K562 (cell line): ENCODE data around the gene CMIP. TPM values are rescaled to one million over a fixed set of nuclear protein-coding genes. Genes with fewer than 3 reads are reported as not detected.

Experiments used
- ATAC-seq: fragments of 200-7000 bp; cut with Tn5 transposase; 3 replicates; pipeline ENCODE4 v1.9.1; 2020; ENCODE audit warnings: moderate library complexity
- BruUV-seq: library from RNA; stranded (reverse); fragments of 400-500 nt; replicated peaks from 2 replicates; lab custom pipeline; 2021; lab: Mats Ljungman, UMichigan
- CTCF ChIA-PET: fragments of 300-600 bp; formaldehyde crosslinking; extraction: SDS; loops from one replicate; lab custom pipeline; 2021; ENCODE audit warnings: low intra/inter-chr PET ratio; lab: Yijun Ruan, JAX
- POLR2A ChIA-PET: fragments of 300-600, 350-650 bp; sonication (Branson Sonifier 250); formaldehyde crosslinking; extraction: SDS; loops from one replicate; lab custom pipeline; 2021; ENCODE audit warnings: antibody characterized with exemption, inconsistent platforms; lab: Yijun Ruan, JAX
- DNase-seq, 4 experiments: peaks; one replicate each; pipeline versions ENCODE4 v3.0.0 to v3.0.0-alpha.2; 2011 to 2018; ENCODE audit warnings: low spot score in 3 of 4, mixed read lengths in 3 of 4; ENCODE audit errors: extremely low read depth in 1 of 4
- FAIRE-seq: peaks from 2 replicates; lab custom pipeline; 2011; peaks lifted over from hg19 to GRCh38; lab: Jason Lieb, UNC
- H2AFZ ChIP-seq: 2 replicates; pipeline ENCODE4 v1.6.0; 2011; ENCODE audit warnings: low read depth, low read length, control low read depth, inconsistent platforms
- H3K27ac ChIP-seq: fragments of 200-600 bp; 3 replicates; pipeline ENCODE4 v1.8.0; 2011; ENCODE audit warnings: low read depth, mild to moderate bottlenecking, control low read depth, inconsistent platforms, low read length, moderate library complexity, mixed read lengths; ENCODE audit errors: extremely low read depth
- H3K27me3 ChIP-seq, 2 experiments: fragments of 300-600 bp in 1 of 2; 2 replicates in 1 of 2; 3 replicates in 1 of 2; pipeline versions ENCODE4 v1.6.0 to v1.8.0; 2011; ENCODE audit warnings: inconsistent platforms in 2 of 2, low read length in 2 of 2, mild to moderate bottlenecking in 1 of 2, mixed read lengths in 1 of 2, moderate library complexity in 1 of 2; ENCODE audit not compliant: control insufficient read depth in 2 of 2, insufficient read depth in 2 of 2
- H3K36me3 ChIP-seq: fragments of 300-600 bp; 3 replicates; pipeline ENCODE4 v1.8.0; 2011; ENCODE audit warnings: mild to moderate bottlenecking, low read length, inconsistent platforms; ENCODE audit not compliant: control insufficient read depth, insufficient read depth
- H3K4me1 ChIP-seq, 2 experiments: fragments of 200-600 bp in 1 of 2; replicated peaks in 1 of 2; 2 replicates in 1 of 2; 3 replicates in 1 of 2; pipeline versions ENCODE4 v1.5.1 to v1.8.0; 2011; ENCODE audit warnings: inconsistent platforms in 2 of 2, low read length in 2 of 2, mild to moderate bottlenecking in 1 of 2, mixed read lengths in 1 of 2, moderate library complexity in 1 of 2; ENCODE audit not compliant: control insufficient read depth in 2 of 2, insufficient read depth in 2 of 2
- H3K4me2 ChIP-seq: 2 replicates; pipeline ENCODE4 v1.6.1; 2011; ENCODE audit warnings: low read length, control low read depth, inconsistent platforms, mixed read lengths; ENCODE audit not compliant: insufficient read depth
- H3K4me3 ChIP-seq: fragments of 200-600 bp; sonication (generic), shearing (Covaris generic); 2 replicates; pipeline ENCODE4 v1.5.1; 2016; ENCODE audit warnings: control low read depth, inconsistent platforms
- H3K79me2 ChIP-seq: fragments of 200-600 bp; 3 replicates; pipeline ENCODE4 v1.8.0; 2011; ENCODE audit warnings: low read length, inconsistent platforms; ENCODE audit not compliant: control insufficient read depth, insufficient read depth
- H3K9ac ChIP-seq, 2 experiments: 2 replicates each; pipeline versions ENCODE4 v1.6.0 to v1.6.1; 2011; ENCODE audit warnings: low read depth in 2 of 2, low read length in 2 of 2, control low read depth in 1 of 2, inconsistent platforms in 1 of 2, mild to moderate bottlenecking in 1 of 2, mixed read lengths in 1 of 2; ENCODE audit not compliant: insufficient read depth in 1 of 2
- H3K9me1 ChIP-seq: one replicate; pipeline ENCODE4 v1.6.0; 2011; ENCODE audit warnings: inconsistent platforms, mild to moderate bottlenecking, low read length, moderate library complexity; ENCODE audit not compliant: control insufficient read depth, insufficient read depth
- H3K9me3 ChIP-seq: replicated peaks from 2 replicates; pipeline ENCODE4 v1.5.1; 2011; ENCODE audit warnings: low read depth, low read length, inconsistent platforms; ENCODE audit not compliant: control insufficient read depth, insufficient read depth
- H4K20me1 ChIP-seq: replicated peaks from 2 replicates; pipeline ENCODE4 v1.6.1; 2011; ENCODE audit warnings: low read length, inconsistent platforms, mixed read lengths; ENCODE audit not compliant: control insufficient read depth, insufficient read depth
- CBX8 ChIP-seq: fragments of 200-600 bp; sonication (generic); IDR thresholded peaks from 2 replicates; pipeline ENCODE4 v1.6.1; 2012; ENCODE audit warnings: borderline replicate concordance, mixed run types, low read depth, mild to moderate bottlenecking, moderate library complexity, mixed read lengths, low read length, control low read depth, inconsistent platforms; ENCODE audit not compliant: poor library complexity, severe bottlenecking; ENCODE audit errors: extremely low read depth
- ERF ChIP-seq: fragments of 450-650 bp; formaldehyde crosslinking; IDR thresholded peaks from 2 replicates; pipeline ENCODE4 v1.4.0; 2020; ENCODE audit warnings: mild to moderate bottlenecking, mixed read lengths
- JUN ChIP-seq, 2 experiments: sonication (generic) in 1 of 2; formaldehyde crosslinking in 1 of 2; IDR thresholded peaks; 2 replicates each; pipeline versions ENCODE4 v1.6.1 to v1.8.0; 2012 to 2022; ENCODE audit warnings: borderline replicate concordance in 2 of 2, mild to moderate bottlenecking in 2 of 2, improper control_type of control experiment in 1 of 2, low read depth in 1 of 2, low read length in 1 of 2, missing genetic modification reagents in 1 of 2
- ZC3H4 ChIP-seq: sonication (generic); formaldehyde crosslinking; IDR thresholded peaks from 2 replicates; pipeline ENCODE4 v1.9.0; 2021; ENCODE audit warnings: missing genetic modification reagents, borderline replicate concordance
- ZNF41 ChIP-seq: fragments of 250-450 bp; sonication (Bioruptor Pico); conservative IDR thresholded peaks from 2 replicates; pipeline ENCODE4 v1.4.0; 2020; ENCODE audit warnings: mild to moderate bottlenecking
- ZNF586 ChIP-seq: fragments of 450-650 bp; formaldehyde crosslinking; conservative IDR thresholded peaks from 2 replicates; pipeline ENCODE4 v1.4.0; 2020; ENCODE audit warnings: mild to moderate bottlenecking, moderate library complexity
- WGBS: fragments of 100-300 bp; shearing (Covaris generic); methylation state at CpG from one replicate; pipeline ENCODE4 v1.1.6; 2016; ENCODE audit warnings: low coverage, mixed read lengths; ENCODE audit not compliant: insufficient coverage; ENCODE audit errors: missing lambda C conversion rate; 5-methylcytosine and 5-hydroxymethylcytosine counted together
- in situ Hi-C: fragments of 300-500 bp; cut with MboI; formaldehyde crosslinking; loops from 4 replicates; pipeline ENCODE4 v1.15.0; 2018; ENCODE audit warnings: inconsistent platforms, mixed read lengths
- intact Hi-C: fragments of 100-400 bp; cut with micrococcal nuclease; formaldehyde crosslinking; loops from 2 replicates; pipeline ENCODE4 v1.14.2; 2022
- polyA plus RNA-seq, 8 experiments: library from polyadenylated mRNA; depleted of rRNA in 4 of 8; stranded (reverse) in 5 of 8; unstranded in 3 of 8; fragments of >200 nt; fragmentation: Nextera tagmentation in 2 of 8; fragmentation: Illumina TruSeq in 1 of 8; extraction: Ambion mirVana in 2 of 8; extraction: Trizol in 1 of 8; gene quantifications; 2 replicates each; pipeline versions ENCODE4 v1.2.1 to v1.2.3, GENCODE V29; 2011 to 2014; ENCODE audit warnings: inconsistent platforms in 1 of 8, missing spikeins in 1 of 8
- total RNA-seq, 7 experiments: library from RNA; depleted of rRNA in 6 of 7; stranded (reverse); fragments of >200 nt in 6 of 7; fragmentation: Illumina TruSeq in 2 of 7; extraction: Trizol in 2 of 7; gene quantifications; 2 replicates each; pipeline versions ENCODE4 v1.2.1 to v1.2.3, GENCODE V29; 2011 to 2021; ENCODE audit warnings: low replicate concordance in 1 of 7
- TF ChIP-seq, protein P1 (sequence below): fragments of 450-650 bp; IDR thresholded peaks from 2 replicates; pipeline ENCODE4 v1.6.1; 2016; ENCODE audit warnings: mild to moderate bottlenecking, moderate library complexity

The CMIP gene
- total and polyA plus RNA-seq, 9 of the 15 experiments (the other 6 are each of a cell fraction or from before 2014, with no cell fraction given), result 0.94 to 82.5 (median 10.3) TPM

DNA sequence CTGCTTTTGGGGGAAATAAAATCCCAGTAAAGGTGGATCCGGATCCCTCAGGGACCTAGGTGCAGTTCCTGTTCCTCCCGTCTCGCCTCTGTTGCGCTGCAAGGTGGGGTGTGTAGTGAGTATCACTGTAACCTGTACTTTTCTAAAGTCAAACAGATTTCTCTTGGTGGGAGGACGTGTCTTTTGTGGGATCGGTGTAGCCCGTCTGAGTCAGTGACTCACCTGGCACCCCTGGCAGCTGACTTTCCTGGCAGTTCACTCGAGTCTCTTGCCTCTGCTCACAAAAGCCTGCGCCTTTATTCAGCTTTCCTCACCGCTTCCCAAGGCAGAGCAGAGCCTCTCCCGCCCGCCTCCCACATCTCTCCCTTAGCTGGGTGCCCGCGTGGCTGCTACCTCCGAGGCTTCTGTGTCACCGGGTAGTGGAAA lies 85.7 kb downstream of the CMIP start:
- Histone ChIP-seq H3K79me2 (peaks cover 95% of the 10 kb centered on the region), H3K27me3 (no peaks in the 10 kb centered on the region), H3K27ac (no peak overlapping the region), H3K4me1 (peaks cover 30% of the 10 kb centered on the region in 2 experiments), H3K36me3 (no peaks in the 10 kb centered on the region; the same call in 2 of the 3 replicates), H2AFZ (no peak overlapping the region), H3K9me3 (no peaks in the 10 kb centered on the region), H3K4me3 (no peak overlapping the region), H4K20me1 (peaks cover 6% of the 10 kb centered on the region; the same call in 1 of the 2 replicates), H3K4me2 (no peak overlapping the region), H3K9ac (peak overlapping the region in 1 of 2 experiments; percentile 53; a peak in 2 of 4 replicates), H3K9me1 (peaks cover 6% of the 10 kb centered on the region)
- ChIA-PET POLR2A (interaction anchor here (0.8 to 1.1 kb wide), 2 partner anchors 9 to 14 kb away, joined by 3 to 4 read pairs; no protein-coding TSS in a partner anchor), CTCF (no interaction called here)
- no TSS peak for BruUV-seq
- DNase-seq (no peak), ATAC-seq (no peak), FAIRE-seq (no peak)
- in situ Hi-C loops, result no loop called here
- intact Hi-C loops, result no loop called here
- no peak for TF ChIP-seq ZNF586
- no peak for TF ChIP-seq ERF (CRISPR knock-in tag)
- no peak for TF ChIP-seq ZNF41 (CRISPR knock-in tag)
- no peak for TF ChIP-seq JUN (IDR thresholded peaks at IDR 0.05; ENCODE audit: borderline replicate concordance, low read depth, low read length)
- no peak for TF ChIP-seq JUN (CRISPR knock-in tag; IDR thresholded peaks at IDR 0.05; ENCODE audit: borderline replicate concordance)
- TF ChIP-seq ZC3H4, result no peak
- TF ChIP-seq, protein P1, sequence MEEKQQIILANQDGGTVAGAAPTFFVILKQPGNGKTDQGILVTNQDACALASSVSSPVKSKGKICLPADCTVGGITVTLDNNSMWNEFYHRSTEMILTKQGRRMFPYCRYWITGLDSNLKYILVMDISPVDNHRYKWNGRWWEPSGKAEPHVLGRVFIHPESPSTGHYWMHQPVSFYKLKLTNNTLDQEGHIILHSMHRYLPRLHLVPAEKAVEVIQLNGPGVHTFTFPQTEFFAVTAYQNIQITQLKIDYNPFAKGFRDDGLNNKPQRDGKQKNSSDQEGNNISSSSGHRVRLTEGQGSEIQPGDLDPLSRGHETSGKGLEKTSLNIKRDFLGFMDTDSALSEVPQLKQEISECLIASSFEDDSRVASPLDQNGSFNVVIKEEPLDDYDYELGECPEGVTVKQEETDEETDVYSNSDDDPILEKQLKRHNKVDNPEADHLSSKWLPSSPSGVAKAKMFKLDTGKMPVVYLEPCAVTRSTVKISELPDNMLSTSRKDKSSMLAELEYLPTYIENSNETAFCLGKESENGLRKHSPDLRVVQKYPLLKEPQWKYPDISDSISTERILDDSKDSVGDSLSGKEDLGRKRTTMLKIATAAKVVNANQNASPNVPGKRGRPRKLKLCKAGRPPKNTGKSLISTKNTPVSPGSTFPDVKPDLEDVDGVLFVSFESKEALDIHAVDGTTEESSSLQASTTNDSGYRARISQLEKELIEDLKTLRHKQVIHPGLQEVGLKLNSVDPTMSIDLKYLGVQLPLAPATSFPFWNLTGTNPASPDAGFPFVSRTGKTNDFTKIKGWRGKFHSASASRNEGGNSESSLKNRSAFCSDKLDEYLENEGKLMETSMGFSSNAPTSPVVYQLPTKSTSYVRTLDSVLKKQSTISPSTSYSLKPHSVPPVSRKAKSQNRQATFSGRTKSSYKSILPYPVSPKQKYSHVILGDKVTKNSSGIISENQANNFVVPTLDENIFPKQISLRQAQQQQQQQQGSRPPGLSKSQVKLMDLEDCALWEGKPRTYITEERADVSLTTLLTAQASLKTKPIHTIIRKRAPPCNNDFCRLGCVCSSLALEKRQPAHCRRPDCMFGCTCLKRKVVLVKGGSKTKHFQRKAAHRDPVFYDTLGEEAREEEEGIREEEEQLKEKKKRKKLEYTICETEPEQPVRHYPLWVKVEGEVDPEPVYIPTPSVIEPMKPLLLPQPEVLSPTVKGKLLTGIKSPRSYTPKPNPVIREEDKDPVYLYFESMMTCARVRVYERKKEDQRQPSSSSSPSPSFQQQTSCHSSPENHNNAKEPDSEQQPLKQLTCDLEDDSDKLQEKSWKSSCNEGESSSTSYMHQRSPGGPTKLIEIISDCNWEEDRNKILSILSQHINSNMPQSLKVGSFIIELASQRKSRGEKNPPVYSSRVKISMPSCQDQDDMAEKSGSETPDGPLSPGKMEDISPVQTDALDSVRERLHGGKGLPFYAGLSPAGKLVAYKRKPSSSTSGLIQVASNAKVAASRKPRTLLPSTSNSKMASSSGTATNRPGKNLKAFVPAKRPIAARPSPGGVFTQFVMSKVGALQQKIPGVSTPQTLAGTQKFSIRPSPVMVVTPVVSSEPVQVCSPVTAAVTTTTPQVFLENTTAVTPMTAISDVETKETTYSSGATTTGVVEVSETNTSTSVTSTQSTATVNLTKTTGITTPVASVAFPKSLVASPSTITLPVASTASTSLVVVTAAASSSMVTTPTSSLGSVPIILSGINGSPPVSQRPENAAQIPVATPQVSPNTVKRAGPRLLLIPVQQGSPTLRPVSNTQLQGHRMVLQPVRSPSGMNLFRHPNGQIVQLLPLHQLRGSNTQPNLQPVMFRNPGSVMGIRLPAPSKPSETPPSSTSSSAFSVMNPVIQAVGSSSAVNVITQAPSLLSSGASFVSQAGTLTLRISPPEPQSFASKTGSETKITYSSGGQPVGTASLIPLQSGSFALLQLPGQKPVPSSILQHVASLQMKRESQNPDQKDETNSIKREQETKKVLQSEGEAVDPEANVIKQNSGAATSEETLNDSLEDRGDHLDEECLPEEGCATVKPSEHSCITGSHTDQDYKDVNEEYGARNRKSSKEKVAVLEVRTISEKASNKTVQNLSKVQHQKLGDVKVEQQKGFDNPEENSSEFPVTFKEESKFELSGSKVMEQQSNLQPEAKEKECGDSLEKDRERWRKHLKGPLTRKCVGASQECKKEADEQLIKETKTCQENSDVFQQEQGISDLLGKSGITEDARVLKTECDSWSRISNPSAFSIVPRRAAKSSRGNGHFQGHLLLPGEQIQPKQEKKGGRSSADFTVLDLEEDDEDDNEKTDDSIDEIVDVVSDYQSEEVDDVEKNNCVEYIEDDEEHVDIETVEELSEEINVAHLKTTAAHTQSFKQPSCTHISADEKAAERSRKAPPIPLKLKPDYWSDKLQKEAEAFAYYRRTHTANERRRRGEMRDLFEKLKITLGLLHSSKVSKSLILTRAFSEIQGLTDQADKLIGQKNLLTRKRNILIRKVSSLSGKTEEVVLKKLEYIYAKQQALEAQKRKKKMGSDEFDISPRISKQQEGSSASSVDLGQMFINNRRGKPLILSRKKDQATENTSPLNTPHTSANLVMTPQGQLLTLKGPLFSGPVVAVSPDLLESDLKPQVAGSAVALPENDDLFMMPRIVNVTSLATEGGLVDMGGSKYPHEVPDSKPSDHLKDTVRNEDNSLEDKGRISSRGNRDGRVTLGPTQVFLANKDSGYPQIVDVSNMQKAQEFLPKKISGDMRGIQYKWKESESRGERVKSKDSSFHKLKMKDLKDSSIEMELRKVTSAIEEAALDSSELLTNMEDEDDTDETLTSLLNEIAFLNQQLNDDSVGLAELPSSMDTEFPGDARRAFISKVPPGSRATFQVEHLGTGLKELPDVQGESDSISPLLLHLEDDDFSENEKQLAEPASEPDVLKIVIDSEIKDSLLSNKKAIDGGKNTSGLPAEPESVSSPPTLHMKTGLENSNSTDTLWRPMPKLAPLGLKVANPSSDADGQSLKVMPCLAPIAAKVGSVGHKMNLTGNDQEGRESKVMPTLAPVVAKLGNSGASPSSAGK, result no peak
- TF ChIP-seq CBX8, result no peak
- WGBS, result 92% methylated on average over 16 of the region's 16 CpGs
